Measurements from ENCODE around the gene MCRIP1. TPM values are rescaled to one million over a fixed set of nuclear protein-coding genes. Genes with fewer than 3 reads are reported as not detected.

MCRIP1 gene
- total and polyA plus RNA-seq, 2 of the 13 experiments (the other 11 are each of a cell fraction or from before 2014, with no cell fraction given): 79.7 to 84.9 TPM

- TF ChIP-seq ZIK1 (CRISPR knock-in tag; IDR thresholded peaks at IDR 0.05; ENCODE audit: borderline replicate concordance, low read depth) (no peak; the same call in 1 of the 2 replicates), NRL (CRISPR knock-in tag; IDR thresholded peaks at IDR 0.05; ENCODE audit: borderline replicate concordance) (0 out of 2 replicates have a peak, but pooled peaks have one; percentile 1), ZNF460 (CRISPR knock-in tag; IDR thresholded peaks at IDR 0.05; ENCODE audit: borderline replicate concordance) (no peak), GLI4 (CRISPR knock-in tag; IDR thresholded peaks at IDR 0.05; ENCODE audit: borderline replicate concordance) (peak; percentile 73; the same call in 1 of the 2 replicates), FOXC1 (CRISPR knock-in tag; IDR thresholded peaks at IDR 0.05; ENCODE audit: borderline replicate concordance) (no peak), ZNF367 (CRISPR knock-in tag; IDR thresholded peaks at IDR 0.05; ENCODE audit: borderline replicate concordance) (no peak; the same call in 1 of the 2 replicates), ZNF879 (CRISPR knock-in tag; IDR thresholded peaks at IDR 0.05) (0 out of 2 replicates have a peak, but pooled peaks have one; percentile 8), ZSCAN30 (CRISPR knock-in tag; IDR thresholded peaks at IDR 0.05) (no peak), ERF (CRISPR knock-in tag; IDR thresholded peaks at IDR 0.05) (peak; percentile 10; the same call in 1 of the 2 replicates), ZNF607 (CRISPR knock-in tag; IDR thresholded peaks at IDR 0.05; ENCODE audit: borderline replicate concordance) (peak; percentile 53; the same call in 1 of the 2 replicates), ATF2 (CRISPR knock-in tag; IDR thresholded peaks at IDR 0.05) (0 out of 2 replicates have a peak, but pooled peaks have one; percentile 4), BRD4 (CRISPR knock-in tag; IDR thresholded peaks at IDR 0.05) (0 out of 2 replicates have a peak, but pooled peaks have one; percentile 37), IRX3 (CRISPR knock-in tag; IDR thresholded peaks at IDR 0.05; ENCODE audit: borderline replicate concordance, low read depth) (0 out of 2 replicates have a peak, but pooled peaks have one; percentile 85), BORCS8-MEF2B (CRISPR knock-in tag; IDR thresholded peaks at IDR 0.05) (peak; percentile 87), ZNF660 (CRISPR knock-in tag; IDR thresholded peaks at IDR 0.05; ENCODE audit: borderline replicate concordance, low read depth) (no peak), TEAD2 (CRISPR knock-in tag; IDR thresholded peaks at IDR 0.05) (0 out of 2 replicates have a peak, but pooled peaks have one; percentile 69), ZNF251 (CRISPR knock-in tag; IDR thresholded peaks at IDR 0.05) (0 out of 2 replicates have a peak, but pooled peaks have one; percentile 66), ZNF704 (CRISPR knock-in tag; IDR thresholded peaks at IDR 0.05; ENCODE audit: borderline replicate concordance) (no peak)
Observed at GRCh38 chr17:81859906-81860755, 27.0 kb upstream of the MCRIP1 start, which contains the start of gene P4HB (continued).
